K562 (cell line): ENCODE results near the gene HOXA13.

Experiments
- CTCF ChIP-seq, 3 experiments: IDR thresholded peaks in 2 of 3; conservative IDR thresholded peaks in 1 of 3; 2 replicates each; pipeline ENCODE4 v1.5.1; 2011 to 2012; ENCODE audit warnings: low read length in 3 of 3, mild to moderate bottlenecking in 3 of 3, control low read depth in 2 of 3, improper control_type of control experiment in 1 of 3, inconsistent platforms in 1 of 3, low read depth in 1 of 3, mixed read lengths in 1 of 3, moderate library complexity in 1 of 3; ENCODE audit not compliant: insufficient read depth in 2 of 3
- GABPA ChIP-seq: fragments of 200-800 bp; sonication (Bioruptor generic); conservative IDR thresholded peaks from 2 replicates; pipeline ENCODE4 v1.6.1; 2016; ENCODE audit warnings: low read depth, missing genetic modification characterization, missing compliant biosample characterization
- RFX5 ChIP-seq: IDR thresholded peaks from 2 replicates; pipeline ENCODE4 v1.6.1; 2011; ENCODE audit warnings: low read depth, mild to moderate bottlenecking, improper control_type of control experiment, low read length
- ZNF274 ChIP-seq: IDR thresholded peaks from 2 replicates; pipeline ENCODE4 v1.6.1; 2011; ENCODE audit warnings: low read depth, mild to moderate bottlenecking, low read length, moderate library complexity, borderline replicate concordance

DNA sequence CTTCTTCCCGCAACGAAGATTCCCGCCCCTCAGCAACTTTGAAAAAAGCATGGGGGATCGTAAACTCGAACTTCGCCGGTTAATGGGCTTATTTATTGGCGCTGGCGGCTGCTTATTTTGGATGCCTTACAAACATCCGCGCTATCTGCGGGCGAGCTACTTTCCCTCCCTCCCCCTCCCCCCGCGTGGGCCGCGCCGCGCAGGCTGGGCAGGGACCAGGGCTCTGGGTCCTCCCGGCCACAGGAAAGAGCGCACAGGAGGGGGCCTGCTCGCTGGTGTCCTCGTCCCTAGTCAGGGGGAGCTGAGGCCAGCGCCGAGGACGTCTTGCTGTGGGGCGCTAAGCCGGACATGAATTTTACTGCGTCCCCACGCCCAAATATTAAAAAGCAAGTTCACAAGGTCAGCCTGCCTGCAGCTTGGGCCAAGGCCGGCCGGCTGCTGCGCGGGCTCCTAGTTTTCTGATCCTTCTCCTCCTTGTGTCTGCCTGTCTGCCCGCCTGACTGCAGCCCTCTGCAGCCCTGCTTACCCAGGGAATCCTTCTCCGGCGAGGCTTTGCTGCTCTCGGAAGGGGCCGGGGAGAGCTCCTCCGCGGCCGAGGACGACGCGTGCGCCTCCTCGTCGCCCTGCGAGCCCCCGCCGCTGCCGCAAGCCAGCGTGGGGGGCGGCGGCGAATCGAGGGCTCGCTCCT is 26.9 kb downstream of the HOXA13 start:
- TF ChIP-seq GABPA (tag) (no peak), CTCF (IDR thresholded peaks at IDR 0.05 in 2 of 3, conservative IDR thresholded peaks at IDR 0.05 in 1 of 3; ENCODE audit: insufficient read depth in 2 of 3, low read depth in 1 of 3, low read length in 3 of 3) (no peak), RFX5 (no peak), ZNF274 (no peak)
